Fibroblast of the aortic adventitia (primary cell): ENCODE data around the gene ZNF77. TPM values are rescaled to one million over a fixed set of nuclear protein-coding genes. Genes with fewer than 3 reads are reported as not detected.

Source experiments
- DNase-seq: peaks from one replicate; pipeline ENCODE4 v3.0.0-alpha.2; 2010; ENCODE audit warnings: low read depth
- H3K4me3 ChIP-seq: 2 replicates; pipeline ENCODE4 v1.5.1; 2011; ENCODE audit warnings: low read depth, mild to moderate bottlenecking, control low read depth, low read length, moderate library complexity
- total RNA-seq: library from RNA; depleted of rRNA; stranded (reverse); fragments of >200 nt; gene quantifications from 2 replicates; pipeline ENCODE4 v1.2.3, GENCODE V29; 2012; ENCODE audit warnings: low replicate concordance
- TF ChIP-seq, protein P1 (sequence below): IDR thresholded peaks from 2 replicates; pipeline ENCODE4 v1.5.1; 2011; ENCODE audit warnings: mild to moderate bottlenecking, low read length, control low read depth, inconsistent platforms; ENCODE audit not compliant: insufficient read depth

ZNF77 gene
- total RNA-seq, 1 donor, result 5.5 TPM

DNA sequence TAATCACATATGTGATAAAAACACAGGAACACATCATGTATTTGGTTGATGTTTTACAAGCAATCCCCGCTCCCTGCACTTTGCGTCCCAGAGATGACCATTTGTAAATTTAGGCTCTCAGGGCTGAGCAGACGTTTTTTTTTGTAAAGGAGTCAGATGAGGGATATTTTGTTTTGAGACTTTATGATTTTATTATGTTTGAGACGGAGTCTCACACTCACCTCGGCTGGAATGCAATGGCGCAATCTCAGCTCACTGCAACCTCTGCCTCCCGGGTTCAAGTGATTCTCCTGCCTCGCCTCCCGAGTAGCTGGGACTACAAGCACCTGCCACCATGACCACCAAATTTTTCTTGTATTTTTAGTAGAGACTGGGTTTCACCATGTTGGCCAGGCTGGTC, 34.0 kb upstream of the ZNF77 start:
- DNase-seq, result no peak
- H3K4me3 ChIP-seq, result no peak overlapping the region
- TF ChIP-seq, protein P1, sequence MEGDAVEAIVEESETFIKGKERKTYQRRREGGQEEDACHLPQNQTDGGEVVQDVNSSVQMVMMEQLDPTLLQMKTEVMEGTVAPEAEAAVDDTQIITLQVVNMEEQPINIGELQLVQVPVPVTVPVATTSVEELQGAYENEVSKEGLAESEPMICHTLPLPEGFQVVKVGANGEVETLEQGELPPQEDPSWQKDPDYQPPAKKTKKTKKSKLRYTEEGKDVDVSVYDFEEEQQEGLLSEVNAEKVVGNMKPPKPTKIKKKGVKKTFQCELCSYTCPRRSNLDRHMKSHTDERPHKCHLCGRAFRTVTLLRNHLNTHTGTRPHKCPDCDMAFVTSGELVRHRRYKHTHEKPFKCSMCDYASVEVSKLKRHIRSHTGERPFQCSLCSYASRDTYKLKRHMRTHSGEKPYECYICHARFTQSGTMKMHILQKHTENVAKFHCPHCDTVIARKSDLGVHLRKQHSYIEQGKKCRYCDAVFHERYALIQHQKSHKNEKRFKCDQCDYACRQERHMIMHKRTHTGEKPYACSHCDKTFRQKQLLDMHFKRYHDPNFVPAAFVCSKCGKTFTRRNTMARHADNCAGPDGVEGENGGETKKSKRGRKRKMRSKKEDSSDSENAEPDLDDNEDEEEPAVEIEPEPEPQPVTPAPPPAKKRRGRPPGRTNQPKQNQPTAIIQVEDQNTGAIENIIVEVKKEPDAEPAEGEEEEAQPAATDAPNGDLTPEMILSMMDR, result no peak

DNA sequence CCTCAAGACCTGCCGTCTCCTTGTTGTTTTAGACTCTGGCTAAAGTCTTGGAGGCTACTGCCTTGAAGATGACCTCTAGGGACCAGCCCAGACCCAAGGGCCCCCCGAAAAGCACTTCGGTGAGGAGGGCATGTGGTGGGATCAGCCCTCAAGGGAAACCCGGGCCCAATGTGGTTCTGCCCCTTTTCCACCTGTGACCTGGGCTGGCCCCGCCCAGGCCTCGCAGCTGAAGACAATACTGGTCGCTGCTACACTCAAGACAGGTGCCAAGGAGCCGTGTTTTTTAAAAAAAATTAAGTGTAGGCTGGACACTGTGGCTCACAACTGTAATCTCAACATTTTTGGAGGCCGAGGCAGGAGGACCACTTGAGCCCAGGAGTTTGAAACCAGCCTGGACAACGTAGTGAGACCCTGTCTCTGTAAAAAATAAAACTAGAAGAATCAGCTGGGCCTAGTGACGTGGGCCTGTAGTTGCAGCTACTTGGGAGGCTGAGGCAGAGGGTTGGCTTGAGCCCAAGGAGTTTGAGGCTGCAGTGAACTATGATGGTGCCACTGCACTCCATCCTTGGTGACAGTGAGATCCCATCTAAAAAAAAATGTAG, 33.5 kb upstream of the ZNF77 start:
- DNase-seq, result no peak
- H3K4me3 ChIP-seq, result no peak overlapping the region
- TF ChIP-seq, protein P1, result no peak

DNA sequence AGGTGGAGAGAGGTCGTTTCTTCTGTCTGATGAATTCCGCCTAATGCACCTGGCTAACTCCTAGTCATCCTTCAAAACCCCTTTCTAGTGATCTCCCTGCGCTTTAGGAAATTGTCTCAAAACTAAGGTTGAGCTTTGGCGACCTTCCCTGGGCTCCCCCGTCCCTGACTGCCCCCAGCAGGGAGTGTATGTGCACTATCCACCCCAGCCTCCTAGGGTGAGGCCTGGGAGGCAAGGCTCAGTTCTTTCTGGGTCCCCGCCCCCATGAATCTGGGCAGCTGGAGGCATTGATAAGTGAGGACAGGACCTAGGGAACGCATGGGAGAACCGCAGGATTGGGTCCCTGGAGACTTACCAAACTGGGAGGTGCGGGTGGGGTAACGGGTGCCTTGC, 33.0 kb upstream of the ZNF77 start:
- TF ChIP-seq, protein P1, result no peak
- no peak for DNase-seq
- H3K4me3 ChIP-seq, result no peak overlapping the region

DNA sequence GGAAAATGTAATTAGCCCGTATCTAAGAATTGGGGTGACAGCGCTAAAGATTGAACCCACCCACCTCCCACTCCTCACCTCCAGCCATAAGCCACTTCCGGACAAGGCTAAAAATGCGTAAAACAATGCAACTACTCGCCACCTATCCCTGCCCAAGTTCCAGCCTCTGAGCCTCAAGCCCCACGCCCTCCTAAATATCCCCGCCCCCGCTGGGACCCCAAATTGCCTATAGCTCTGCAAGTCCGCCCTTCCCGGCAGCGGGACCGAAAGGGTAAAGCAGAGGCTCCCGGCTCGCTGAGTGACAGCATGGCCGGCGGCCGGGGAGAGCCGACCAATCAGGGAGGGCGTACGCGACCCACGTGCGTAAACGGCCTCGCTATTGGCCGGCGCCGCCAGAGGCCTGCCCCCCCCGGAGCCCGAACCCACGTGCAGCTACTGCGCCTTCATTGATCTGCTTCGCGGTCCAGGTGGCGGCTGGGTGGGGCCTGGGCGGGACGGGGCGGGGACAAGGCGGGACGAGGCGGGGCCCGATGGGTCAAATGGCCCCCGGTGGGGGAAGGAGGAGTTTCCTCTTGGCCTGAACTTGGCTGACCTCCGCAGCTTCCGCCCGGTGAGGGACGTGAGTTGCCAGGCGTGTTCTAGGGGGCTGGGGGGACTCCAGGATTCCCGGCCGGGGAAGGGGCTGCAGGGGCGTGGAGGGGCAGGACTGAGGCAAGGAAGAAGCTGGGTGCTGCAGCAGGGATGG, 32.4 kb upstream of the ZNF77 start, which contains the start of gene TLE6:
TSS of gene TLE6 (plus strand) at position 564 of the 745 bp plus-strand sequence. CDS start 670 bp downstream, outside the sequence.
- DNase-seq, result peak; percentile 86
- TF ChIP-seq, protein P1, result no peak
- H3K4me3 ChIP-seq, result peak within 1 kb of the TSS; percentile 70

DNA sequence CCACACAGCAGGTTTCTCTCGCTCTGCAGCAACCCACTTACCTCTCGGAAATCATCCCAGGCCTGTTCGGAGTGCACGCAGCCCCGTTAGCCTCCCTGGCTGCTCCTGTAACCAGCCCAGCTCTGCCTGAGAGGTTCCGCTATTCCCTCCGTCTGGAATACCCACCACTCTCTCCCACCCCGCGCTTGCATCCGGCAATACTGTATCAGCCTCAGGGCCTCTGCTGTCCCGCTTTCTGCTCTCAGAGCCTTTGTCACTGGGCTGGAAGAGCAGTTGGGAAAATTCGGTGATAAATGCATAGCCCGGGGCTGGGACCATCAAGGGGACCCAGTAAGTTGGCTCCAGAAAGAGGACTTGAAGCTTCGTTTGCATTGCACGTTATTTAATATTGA, 31.8 kb upstream of the ZNF77 start:
- peak overlapping the region; percentile 70 for H3K4me3 ChIP-seq
- no peak for DNase-seq
- TF ChIP-seq, protein P1, result no peak

DNA sequence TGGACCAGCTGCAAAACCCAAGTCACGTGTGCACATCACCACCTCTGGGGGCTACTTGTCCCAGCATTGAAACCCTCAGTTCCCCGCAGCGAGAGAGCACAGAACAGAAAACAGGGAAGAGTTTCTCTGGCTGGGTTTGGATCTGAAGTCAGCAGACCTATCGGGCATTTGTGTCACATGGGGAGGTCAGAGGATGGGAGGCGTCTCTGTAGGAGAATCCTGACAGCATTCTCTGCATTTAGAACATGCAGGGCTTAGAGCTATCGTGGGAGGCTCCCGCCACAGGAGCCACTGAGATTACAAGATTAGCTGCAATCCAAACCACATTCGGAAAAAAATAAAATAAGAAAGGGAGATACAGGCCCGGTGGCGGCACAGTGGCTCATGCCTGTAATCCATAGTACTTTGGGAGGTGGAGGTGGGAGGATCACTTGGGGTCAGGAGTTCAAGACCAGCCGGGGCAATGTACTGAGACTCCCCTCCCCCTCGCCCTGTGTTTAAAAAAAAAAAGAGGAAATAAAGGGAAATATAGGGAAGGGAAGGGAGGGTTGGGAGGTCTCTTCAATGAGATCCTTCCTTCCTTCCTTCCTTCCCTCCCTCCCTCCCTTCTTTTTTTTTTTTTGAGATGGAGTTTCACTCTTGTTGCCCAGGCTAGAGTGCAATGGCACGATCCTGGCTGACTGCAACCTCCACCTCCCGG, 29.7 kb upstream of the ZNF77 start:
- peak; percentile 26 for DNase-seq
- H3K4me3 ChIP-seq, result no peak overlapping the region
- TF ChIP-seq, protein P1, result no peak
